Fibroblast of the aortic adventitia (primary cell): ENCODE data around the gene RACK1. TPM values are rescaled to one million over a fixed set of nuclear protein-coding genes. Genes with fewer than 3 reads are reported as not detected.

Experiments used
- DNase-seq: peaks from one replicate; pipeline ENCODE4 v3.0.0-alpha.2; 2010; ENCODE audit warnings: low read depth
- H3K4me3 ChIP-seq: 2 replicates; pipeline ENCODE4 v1.5.1; 2011; ENCODE audit warnings: low read depth, mild to moderate bottlenecking, control low read depth, low read length, moderate library complexity
- total RNA-seq: library from RNA; depleted of rRNA; stranded (reverse); fragments of >200 nt; gene quantifications from 2 replicates; pipeline ENCODE4 v1.2.3, GENCODE V29; 2012; ENCODE audit warnings: low replicate concordance
- TF ChIP-seq, protein P1 (sequence below): IDR thresholded peaks from 2 replicates; pipeline ENCODE4 v1.5.1; 2011; ENCODE audit warnings: mild to moderate bottlenecking, low read length, control low read depth, inconsistent platforms; ENCODE audit not compliant: insufficient read depth

Gene RACK1
- total RNA-seq, 1 donor, result 4,931 TPM

GRCh38 chr5:181235323-181235688 lies 8.4 kb downstream of the RACK1 start:
- TF ChIP-seq, protein P1, sequence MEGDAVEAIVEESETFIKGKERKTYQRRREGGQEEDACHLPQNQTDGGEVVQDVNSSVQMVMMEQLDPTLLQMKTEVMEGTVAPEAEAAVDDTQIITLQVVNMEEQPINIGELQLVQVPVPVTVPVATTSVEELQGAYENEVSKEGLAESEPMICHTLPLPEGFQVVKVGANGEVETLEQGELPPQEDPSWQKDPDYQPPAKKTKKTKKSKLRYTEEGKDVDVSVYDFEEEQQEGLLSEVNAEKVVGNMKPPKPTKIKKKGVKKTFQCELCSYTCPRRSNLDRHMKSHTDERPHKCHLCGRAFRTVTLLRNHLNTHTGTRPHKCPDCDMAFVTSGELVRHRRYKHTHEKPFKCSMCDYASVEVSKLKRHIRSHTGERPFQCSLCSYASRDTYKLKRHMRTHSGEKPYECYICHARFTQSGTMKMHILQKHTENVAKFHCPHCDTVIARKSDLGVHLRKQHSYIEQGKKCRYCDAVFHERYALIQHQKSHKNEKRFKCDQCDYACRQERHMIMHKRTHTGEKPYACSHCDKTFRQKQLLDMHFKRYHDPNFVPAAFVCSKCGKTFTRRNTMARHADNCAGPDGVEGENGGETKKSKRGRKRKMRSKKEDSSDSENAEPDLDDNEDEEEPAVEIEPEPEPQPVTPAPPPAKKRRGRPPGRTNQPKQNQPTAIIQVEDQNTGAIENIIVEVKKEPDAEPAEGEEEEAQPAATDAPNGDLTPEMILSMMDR, result no peak
- H3K4me3 ChIP-seq, result no peak overlapping the region
- DNase-seq, result no peak

- H3K4me3 ChIP-seq, result no peak overlapping the region
- DNase-seq, result no peak
- TF ChIP-seq, protein P1, result no peak
These were observed 9.0 kb downstream of the RACK1 start for GRCh38 chr5:181234455-181235306.

GRCh38 chr5:181233801-181234454 lies 9.8 kb downstream of the RACK1 start:
- H3K4me3 ChIP-seq, result no peak overlapping the region
- DNase-seq, result no peak
- TF ChIP-seq, protein P1, result no peak

DNA sequence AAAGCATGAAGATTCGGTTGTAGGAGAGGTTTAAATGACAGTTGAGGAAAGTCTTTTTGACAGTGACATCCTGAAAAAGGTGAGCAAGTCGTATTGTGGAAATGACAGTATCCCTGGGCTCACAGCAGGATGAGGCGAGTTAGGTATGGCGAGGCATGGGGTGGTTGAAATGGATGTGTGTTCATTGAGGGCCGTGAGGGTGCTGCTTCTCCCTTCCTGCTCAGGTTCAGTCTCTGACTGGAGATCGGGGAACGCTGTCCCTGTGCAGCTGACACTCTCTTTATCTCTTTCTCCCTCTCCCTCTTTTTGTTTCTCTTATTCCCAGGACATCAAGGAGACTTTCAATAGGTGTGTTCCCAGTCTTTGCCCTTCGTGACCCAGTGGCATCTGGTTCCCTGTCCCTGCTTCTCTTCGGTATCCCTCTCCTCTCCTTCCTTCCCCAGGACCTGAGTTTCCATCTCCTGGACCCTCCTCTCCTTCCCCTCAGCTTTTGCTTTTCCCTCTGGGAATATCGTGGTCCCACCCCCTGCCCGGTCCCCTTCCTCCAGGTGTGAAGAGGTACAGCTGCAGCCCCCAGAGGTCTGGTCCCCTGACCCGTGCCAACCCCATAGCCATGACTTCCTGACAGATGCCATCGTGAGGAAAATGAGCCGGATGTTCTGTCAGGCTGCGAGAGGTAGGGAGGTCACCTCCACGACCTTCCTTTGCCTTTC lies 10.5 kb downstream of the RACK1 start:
- no peak for DNase-seq
- TF ChIP-seq, protein P1, result no peak

GRCh38 chr5:181232593-181232992 lies 11.1 kb downstream of the RACK1 start:
- no peak for DNase-seq
- H3K4me3 ChIP-seq, result no peak overlapping the region
- TF ChIP-seq, protein P1, result no peak

More for the DNA sequence above, 10.5 kb downstream of the RACK1 start:
- no peak overlapping the region for H3K4me3 ChIP-seq

DNA sequence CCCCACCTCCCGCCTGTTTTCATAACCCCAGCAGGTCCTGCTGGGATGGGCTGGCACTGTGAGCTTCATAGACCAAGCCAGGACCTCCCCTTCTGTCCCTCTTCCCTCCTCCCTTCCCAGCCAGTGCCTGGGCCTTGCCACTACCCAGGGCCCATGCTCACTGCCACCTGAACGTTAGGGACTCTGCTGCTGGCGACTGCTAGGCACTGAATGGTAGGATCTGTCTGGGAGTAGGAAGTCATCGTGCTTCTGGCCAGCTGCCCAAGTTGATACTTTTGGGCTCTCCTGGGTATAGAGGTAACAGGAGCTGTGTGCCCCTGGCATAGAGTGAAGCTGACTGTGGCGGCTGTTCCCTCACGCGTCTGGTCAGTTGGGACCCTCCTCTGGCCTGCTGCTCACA lies 12.3 kb downstream of the RACK1 start:
- H3K4me3 ChIP-seq, result no peak overlapping the region
- TF ChIP-seq, protein P1, result no peak
- no peak for DNase-seq
